ENCODE measurements around the gene KANK3.

- TF ChIP-seq, protein P1, sequence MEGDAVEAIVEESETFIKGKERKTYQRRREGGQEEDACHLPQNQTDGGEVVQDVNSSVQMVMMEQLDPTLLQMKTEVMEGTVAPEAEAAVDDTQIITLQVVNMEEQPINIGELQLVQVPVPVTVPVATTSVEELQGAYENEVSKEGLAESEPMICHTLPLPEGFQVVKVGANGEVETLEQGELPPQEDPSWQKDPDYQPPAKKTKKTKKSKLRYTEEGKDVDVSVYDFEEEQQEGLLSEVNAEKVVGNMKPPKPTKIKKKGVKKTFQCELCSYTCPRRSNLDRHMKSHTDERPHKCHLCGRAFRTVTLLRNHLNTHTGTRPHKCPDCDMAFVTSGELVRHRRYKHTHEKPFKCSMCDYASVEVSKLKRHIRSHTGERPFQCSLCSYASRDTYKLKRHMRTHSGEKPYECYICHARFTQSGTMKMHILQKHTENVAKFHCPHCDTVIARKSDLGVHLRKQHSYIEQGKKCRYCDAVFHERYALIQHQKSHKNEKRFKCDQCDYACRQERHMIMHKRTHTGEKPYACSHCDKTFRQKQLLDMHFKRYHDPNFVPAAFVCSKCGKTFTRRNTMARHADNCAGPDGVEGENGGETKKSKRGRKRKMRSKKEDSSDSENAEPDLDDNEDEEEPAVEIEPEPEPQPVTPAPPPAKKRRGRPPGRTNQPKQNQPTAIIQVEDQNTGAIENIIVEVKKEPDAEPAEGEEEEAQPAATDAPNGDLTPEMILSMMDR (IDR thresholded peaks at IDR 0.05; ENCODE audit: low read depth, low read length) = no peak
- TF ChIP-seq POLR2A (IDR thresholded peaks at IDR 0.05; ENCODE audit: extremely low read depth, insufficient read length) = no peak
- TF ChIP-seq MYC (IDR thresholded peaks at IDR 0.05; ENCODE audit: low read depth, low read length) = no peak
- no peak for TF ChIP-seq MAX (IDR thresholded peaks at IDR 0.05; ENCODE audit: low read depth, low read length)
These were observed 19.3 kb downstream of the KANK3 start for GRCh38 chr19:8323781-8324185.
